Brain pericyte (primary cell): ENCODE results near the gene ICAM5.

Source experiments
- DNase-seq: peaks from one replicate; pipeline ENCODE4 v3.0.0-alpha.2; 2012; ENCODE audit warnings: low read depth, low spot score

ICAM5 gene

DNA sequence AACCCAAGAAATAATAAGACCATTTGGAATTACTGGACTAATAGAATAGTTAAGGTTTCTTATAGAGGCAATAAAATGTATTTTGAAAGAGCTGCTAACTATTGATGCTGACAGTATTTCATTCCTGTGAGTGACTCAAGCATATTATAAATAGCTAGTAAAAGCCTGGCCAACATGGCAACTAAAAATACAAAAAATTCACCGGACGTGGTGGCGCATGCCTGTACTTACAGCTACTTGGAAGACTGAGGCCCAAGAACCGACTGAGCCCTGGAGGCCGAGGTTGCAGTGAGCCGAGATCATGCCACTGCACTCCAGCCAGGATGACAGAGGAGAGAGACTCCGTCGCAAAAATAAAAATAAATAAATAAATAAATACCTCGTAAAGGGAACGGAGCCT is 55.0 kb downstream of the ICAM5 start:
- no peak for DNase-seq
